CD4-positive, alpha-beta T cell treated with Interleukin-15 for 1 hour (primary cell): ENCODE data around the gene IER5L.
"Not testable (repeated sequence)": the region's sequence is repeated elsewhere in the genome, so short reads cannot be mapped to it uniquely, and the experiment has no call there.

Experiments used
- DNase-seq: peaks from one replicate; pipeline ENCODE4 v3.0.0-alpha.2; 2020

Gene IER5L

GRCh38 chr9:129202613-129203555, 24.8 kb upstream of the IER5L start:
- DNase-seq, result peak; percentile 90

- no peak for DNase-seq
Measured at GRCh38 chr9:129201866-129202265, 23.8 kb upstream of the IER5L start.

DNA sequence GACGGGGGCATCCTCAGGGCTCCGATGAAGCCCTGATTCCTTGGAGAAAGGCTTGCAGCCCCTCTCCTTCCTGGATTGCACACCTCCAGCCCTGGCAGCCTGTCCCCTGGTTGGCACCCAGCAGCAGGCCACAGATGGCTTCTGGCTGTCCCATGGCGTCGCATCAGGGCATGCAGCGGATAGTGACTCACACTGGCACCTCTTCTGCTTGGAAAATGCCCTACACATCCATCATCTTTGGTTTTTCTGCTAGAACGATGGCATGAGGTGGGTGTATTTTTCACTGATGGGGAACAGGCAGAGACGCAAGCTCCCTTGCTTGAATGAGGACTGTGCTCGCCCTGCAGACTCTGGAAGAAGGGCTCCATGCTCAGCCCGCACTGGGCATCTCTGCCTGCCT, 23.2 kb upstream of the IER5L start:
- no peak for DNase-seq

DNA sequence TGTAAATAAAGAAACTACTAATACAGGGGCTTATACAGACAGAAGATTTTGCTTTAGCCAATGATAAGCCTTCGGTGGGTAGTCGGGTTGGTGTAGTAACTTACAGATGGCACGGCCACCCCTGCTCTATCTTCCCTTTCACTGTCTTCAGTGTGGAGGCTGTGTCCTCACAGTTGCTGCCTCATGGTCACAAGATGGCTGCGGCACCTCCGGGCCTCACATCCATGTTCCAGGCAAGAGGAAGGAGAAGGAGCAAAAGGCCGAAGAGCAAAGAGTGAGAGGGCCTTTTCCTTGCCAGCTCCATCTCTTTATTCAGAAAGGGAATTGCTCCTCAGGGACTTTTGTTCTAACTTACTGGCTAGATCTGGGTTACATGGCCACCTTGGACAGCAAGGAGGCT, 22.2 kb upstream of the IER5L start:
- no peak for DNase-seq

GRCh38 chr9:129199044-129199435, 21.0 kb upstream of the IER5L start:
- DNase-seq, result no peak

DNA sequence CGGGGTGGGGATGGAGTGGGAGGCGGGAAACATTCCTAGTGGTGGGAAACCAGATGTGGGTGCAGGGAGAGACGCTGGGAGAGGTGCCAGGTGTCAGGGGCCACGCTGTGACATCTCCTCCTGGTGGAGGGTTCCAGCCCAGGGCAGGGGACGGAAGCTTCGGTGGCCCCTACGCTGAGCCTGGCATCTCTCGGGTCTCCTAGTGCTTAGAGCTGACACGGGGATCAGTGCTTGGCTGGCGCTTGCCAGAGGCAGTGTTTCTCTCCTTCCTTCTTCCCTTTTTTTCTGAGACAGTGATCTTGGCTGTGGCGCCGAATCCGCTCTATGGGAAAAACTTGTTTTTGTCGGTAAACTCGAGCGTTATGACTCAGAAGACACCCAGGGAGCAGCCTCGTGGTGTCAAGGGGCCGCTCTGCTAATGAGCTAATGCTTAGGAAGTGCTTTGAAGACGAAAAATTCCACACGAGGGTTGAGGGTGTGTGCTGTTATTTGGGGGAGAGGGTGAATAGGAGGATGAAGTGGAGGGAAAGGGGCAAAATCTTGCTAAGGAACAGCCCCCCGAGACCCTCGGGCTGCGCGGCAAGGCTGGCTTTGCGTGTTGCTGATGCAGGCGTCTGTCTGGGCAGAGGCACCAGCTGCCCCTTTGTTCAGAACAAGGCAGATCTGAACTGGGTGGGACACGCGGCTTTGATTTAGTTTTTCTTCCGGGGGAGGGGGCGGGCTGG, 20.4 kb upstream of the IER5L start:
- DNase-seq, result peak; percentile 26

DNA sequence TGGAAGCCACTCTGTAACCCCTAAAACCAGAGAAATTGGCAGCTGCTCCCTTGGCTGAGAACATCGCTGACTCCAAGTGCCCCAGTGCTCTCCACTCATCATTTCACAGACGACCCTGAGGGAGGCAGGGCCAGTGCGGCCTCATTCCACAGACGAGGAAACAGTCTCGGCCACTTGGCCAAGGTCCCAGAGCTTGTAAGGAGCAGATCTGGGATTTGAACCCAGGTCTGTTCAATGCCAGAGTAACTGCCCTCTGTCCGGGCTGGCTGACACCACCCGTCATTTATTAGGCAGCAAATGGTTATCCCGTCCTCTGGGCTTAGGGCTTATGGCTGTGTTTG, 19.9 kb upstream of the IER5L start:
- no peak for DNase-seq

- not testable (repeated sequence) for DNase-seq
Measured at GRCh38 chr9:129197045-129197444, 19.0 kb upstream of the IER5L start.

- no peak for DNase-seq
Measured at GRCh38 chr9:129195606-129196005, 17.5 kb upstream of the IER5L start.

DNA sequence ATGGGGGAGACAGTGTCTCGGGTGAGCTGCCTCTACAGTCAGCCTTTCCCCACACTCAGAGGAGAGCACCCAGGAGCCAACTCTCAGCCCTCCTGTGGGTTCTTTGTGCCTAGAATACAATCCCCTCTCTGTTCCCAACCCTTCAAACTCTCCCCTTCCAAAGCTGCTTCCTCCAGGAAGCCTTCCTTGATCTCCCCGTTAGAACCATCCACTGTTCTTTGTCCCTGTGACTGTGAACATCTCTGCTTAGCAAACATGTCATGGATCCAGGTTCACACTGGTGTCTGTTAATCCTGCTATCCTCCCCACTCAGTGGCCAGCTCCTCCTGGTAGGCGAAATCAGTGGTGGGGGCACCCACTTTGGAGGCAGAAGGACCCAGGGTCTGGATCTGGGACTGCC, 16.2 kb upstream of the IER5L start:
- DNase-seq, result no peak

DNA sequence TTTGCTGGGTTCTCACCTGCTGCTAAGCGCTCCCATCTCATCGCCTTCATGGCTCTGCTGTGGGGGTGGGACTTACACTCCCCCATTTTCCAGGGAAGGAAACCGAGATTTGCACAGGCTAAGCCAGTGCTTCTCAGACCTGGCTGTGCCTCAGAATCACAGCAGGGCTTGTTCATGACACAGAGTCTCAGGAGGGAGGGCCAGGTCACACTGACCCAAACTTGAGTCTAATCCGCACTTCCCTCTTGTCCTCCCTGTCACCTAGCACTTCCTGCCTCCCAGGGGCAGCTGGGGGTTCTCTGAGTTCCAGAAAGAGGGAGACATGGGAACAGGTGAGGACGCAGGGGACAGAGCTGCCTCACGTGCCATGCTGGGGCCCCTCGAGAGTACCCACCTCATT, 15.6 kb upstream of the IER5L start:
- DNase-seq, result no peak

DNA sequence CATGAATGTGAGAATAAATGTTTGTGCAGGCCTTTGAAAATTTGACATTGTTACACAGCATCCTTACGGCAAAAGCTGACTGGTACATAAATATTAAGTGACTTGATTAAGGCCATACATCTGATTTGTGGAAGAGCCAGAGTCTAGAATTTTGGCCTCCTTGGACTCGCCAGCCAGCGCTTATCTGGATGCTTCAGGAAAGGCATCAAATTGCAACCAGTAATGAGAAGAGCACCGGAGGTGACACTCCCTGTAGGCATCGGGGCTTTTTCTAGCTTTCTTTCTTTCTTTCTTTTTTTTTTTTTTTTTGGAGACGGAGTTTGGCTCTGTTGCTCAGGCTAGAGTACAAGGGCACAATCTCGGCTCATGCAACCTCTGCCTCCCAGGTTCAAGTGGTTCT, 13.2 kb upstream of the IER5L start:
- DNase-seq, result no peak

DNA sequence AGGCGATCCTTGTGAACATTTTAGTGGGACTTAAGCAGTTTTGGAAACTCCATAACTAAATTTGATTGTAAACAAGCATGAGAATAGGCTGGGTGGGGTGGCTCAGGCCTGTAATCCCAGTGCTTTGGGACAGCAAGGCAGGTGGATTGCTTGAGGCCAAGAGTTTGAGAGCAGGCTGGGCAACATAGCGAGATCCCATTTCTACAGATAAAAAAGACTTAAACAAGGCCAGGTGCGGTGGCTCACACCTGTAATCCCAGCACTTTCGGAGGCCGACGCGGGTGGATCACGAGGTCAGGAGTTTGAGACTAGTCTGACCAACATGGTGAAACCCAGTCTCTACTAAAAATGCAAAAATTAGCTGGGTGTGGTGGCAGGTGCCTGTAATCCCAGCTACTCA, 11.9 kb upstream of the IER5L start:
- DNase-seq, result not testable (repeated sequence)

DNA sequence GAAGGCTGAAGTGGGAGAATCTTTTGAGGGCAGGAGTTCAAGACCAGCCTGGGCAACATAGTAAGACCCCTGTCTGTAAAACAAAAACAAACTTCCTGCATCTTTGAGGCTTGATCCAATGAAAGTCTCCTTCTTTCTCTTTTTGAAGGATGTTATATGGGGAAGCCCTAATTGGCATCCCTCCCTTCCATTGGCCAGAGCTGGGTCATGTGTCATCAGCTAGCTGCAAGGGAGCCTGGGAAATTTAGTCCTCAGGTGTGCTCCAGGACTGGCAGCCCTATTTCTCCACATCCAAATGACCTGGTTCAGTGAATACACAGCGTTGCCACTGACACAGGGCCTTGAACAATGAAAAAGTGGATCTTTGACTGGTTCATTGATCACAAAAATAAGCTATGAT, 9.0 kb upstream of the IER5L start:
- no peak for DNase-seq

GRCh38 chr9:129185991-129186390, 7.9 kb upstream of the IER5L start:
- no peak for DNase-seq

DNA sequence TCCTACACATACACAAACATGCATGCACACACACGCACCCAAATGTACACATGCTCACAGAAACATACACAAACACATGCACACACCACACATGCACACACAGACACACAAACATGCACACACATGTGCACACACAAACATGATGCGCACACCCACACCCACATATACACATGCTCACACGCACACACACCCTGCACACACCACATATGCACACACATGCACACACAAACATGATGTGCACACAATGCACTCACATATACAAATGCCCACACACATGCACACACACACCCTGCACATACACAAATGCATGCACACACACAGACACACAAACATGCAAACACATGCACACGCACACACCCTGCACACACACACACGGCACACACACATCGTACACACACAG, 7.3 kb upstream of the IER5L start:
- no peak for DNase-seq

GRCh38 chr9:129184596-129185122, 6.6 kb upstream of the IER5L start:
- no peak for DNase-seq

GRCh38 chr9:129184219-129184524, 6.1 kb upstream of the IER5L start:
- DNase-seq, result no peak

DNA sequence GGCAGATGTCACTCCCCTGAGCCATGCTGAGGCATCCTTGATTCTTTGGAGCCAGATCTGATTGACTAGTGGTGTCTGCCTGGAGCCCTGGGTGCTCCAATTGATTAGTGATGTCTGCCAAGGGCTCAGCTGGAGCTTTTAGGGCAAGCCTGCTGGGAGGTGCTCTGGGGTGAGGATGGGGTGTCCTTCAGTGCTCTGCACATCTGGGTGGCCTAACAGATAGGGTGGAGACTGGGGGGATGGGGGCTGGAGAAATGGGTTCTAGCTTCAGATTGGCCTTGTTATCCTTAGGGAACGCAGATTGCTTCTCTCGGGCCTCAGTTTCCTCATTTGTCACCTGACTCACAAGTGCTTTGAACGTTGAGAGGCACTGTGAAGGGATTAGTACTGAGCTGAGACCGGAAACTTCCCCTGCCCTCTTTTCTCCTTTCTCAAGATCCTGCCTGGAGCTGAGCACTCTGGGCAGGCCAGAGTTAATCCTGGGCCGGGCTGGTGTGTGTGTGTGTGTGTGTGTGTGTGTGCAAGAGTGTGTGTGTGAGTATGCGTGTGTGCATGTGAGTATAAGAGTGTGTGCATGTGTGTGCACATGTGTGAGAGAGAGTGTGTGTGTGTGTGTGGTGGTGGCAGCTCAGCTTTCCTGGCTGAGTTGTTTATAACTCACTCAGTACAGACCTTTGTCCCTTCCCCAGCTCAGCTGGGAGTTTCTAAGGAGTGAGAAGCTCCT, 5.6 kb upstream of the IER5L start:
- DNase-seq, result no peak

GRCh38 chr9:129182625-129183494, 4.8 kb upstream of the IER5L start:
- no peak for DNase-seq

DNA sequence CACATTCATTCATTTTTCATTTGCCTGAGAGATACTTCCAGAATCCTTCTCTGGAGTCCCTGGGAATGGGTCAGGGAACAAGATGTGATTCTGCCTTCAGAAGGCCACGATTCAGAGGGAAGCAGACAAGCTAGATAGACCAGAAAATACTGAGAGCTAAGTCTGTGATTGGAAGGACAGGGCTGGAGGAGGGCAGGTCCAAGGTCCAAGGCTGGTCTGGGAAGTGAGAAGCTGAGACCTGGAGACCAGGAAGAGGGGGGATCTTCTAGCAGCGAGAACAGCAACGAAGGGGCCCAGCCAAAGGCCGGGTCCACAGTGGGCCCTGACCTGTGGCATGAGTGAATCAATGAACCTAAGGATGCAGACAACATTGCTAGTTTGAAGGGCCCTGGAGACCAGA, 4.1 kb upstream of the IER5L start:
- DNase-seq, result no peak

DNA sequence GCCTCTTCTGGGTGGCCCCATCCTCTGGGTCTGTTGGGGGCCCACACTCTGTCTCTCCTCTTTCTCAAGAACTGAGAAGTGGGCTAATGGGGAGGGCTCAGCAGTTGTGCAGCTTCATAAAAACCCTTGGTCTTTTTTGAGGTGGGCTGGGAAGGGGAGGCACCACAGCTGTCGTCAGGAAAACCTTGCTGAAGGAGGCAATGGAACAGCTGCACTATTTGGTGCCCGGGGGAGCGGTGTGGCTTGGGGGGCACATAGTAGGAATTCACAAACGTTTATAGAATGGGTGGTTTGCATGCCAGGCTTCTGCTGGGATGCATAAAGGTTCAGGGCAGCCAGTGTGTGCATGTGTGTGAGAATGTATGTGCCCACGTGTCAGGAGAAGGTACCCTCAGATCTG, 3.2 kb upstream of the IER5L start:
- no peak for DNase-seq
